ENCODE data around the gene ANKRD12. TPM values are rescaled to one million over a fixed set of nuclear protein-coding genes. Genes with fewer than 3 reads are reported as not detected.

The ANKRD12 gene
- total RNA-seq, 1 experiment from 2014 or later: 43.4 TPM

- TF ChIP-seq ZNF532 (CRISPR knock-in tag; IDR thresholded peaks at IDR 0.05; ENCODE audit: borderline replicate concordance) (no peak), ZMAT4 (CRISPR knock-in tag; IDR thresholded peaks at IDR 0.05) (no peak), TEAD1 (CRISPR knock-in tag; IDR thresholded peaks at IDR 0.05) (no peak), SMAD4 (CRISPR knock-in tag; IDR thresholded peaks at IDR 0.05) (no peak), KAT7 (CRISPR knock-in tag; IDR thresholded peaks at IDR 0.05; ENCODE audit: borderline replicate concordance) (no peak)
These were observed 64.6 kb downstream of the ANKRD12 start (continued) for GRCh38 chr18:9201224-9201623.

GRCh38 chr18:9204659-9205058 lies 68.1 kb downstream of the ANKRD12 start:
- Mint-ChIP-seq H3K27ac (no peak overlapping the region; the same call in 1 of the 2 replicates), H3K36me3 (no peaks in the 10 kb centered on the region), H3K4me1 (peaks cover 29% of the 10 kb centered on the region), H3K27me3 (ENCODE audit: low read depth) (no peaks in the 10 kb centered on the region), H3K9me3 (no peaks in the 10 kb centered on the region), H3K4me3 (no peak overlapping the region)
- TF ChIP-seq FOXP4 (CRISPR knock-in tag; IDR thresholded peaks at IDR 0.05) (no peak), ZNF281 (CRISPR knock-in tag; IDR thresholded peaks at IDR 0.05) (no peak), MLX (CRISPR knock-in tag; IDR thresholded peaks at IDR 0.05) (no peak), CTCF (IDR thresholded peaks at IDR 0.05) (no peak), ZNF263 (CRISPR knock-in tag; IDR thresholded peaks at IDR 0.05; ENCODE audit: low read depth) (no peak), RORB (CRISPR knock-in tag; IDR thresholded peaks at IDR 0.05) (no peak), SOX15 (CRISPR knock-in tag; IDR thresholded peaks at IDR 0.05) (no peak), NFATC4 (CRISPR knock-in tag; IDR thresholded peaks at IDR 0.05) (no peak), MYBL2 (CRISPR knock-in tag; IDR thresholded peaks at IDR 0.05) (no peak), E2F5 (CRISPR knock-in tag; IDR thresholded peaks at IDR 0.05) (no peak), GABPB1 (CRISPR knock-in tag; IDR thresholded peaks at IDR 0.05) (no peak), ZNF423 (CRISPR knock-in tag; IDR thresholded peaks at IDR 0.05) (no peak), ZNF512 (CRISPR knock-in tag; IDR thresholded peaks at IDR 0.05; ENCODE audit: borderline replicate concordance) (no peak), KAT7 (CRISPR knock-in tag; IDR thresholded peaks at IDR 0.05; ENCODE audit: borderline replicate concordance) (no peak), MXD4 (CRISPR knock-in tag; IDR thresholded peaks at IDR 0.05; ENCODE audit: borderline replicate concordance) (no peak)
- ATAC-seq (peak; percentile 52; the same call in 1 of the 2 replicates), DNase-seq (ENCODE audit: low spot score) (no peak)
- CTCF ChIA-PET: interaction anchor here (0.6 kb wide), 1 partner anchor 484 kb away, joined by 3 read pairs; no protein-coding TSS in a partner anchor
- POLR2A ChIA-PET: no interaction called here
